ENCODE data around the gene NECTIN2.

GRCh38 chr19:44884566-44884965 lies 38.5 kb downstream of the NECTIN2 start:
- no peak for TF ChIP-seq CTCF (IDR thresholded peaks at IDR 0.05; ENCODE audit: insufficient read depth, low read length, poor library complexity, severe bottlenecking)
- TF ChIP-seq EZH2phosphoT487 (conservative IDR thresholded peaks at IDR 0.05; ENCODE audit: low read length), result no peak

All from SU-DHL-6 (cell line).